ENCODE data around the gene NAT14. TPM values are rescaled to one million over a fixed set of nuclear protein-coding genes. Genes with fewer than 3 reads are reported as not detected.

The NAT14 gene
- total RNA-seq, 1 donor from 2014 or later: 14.7 TPM

DNA sequence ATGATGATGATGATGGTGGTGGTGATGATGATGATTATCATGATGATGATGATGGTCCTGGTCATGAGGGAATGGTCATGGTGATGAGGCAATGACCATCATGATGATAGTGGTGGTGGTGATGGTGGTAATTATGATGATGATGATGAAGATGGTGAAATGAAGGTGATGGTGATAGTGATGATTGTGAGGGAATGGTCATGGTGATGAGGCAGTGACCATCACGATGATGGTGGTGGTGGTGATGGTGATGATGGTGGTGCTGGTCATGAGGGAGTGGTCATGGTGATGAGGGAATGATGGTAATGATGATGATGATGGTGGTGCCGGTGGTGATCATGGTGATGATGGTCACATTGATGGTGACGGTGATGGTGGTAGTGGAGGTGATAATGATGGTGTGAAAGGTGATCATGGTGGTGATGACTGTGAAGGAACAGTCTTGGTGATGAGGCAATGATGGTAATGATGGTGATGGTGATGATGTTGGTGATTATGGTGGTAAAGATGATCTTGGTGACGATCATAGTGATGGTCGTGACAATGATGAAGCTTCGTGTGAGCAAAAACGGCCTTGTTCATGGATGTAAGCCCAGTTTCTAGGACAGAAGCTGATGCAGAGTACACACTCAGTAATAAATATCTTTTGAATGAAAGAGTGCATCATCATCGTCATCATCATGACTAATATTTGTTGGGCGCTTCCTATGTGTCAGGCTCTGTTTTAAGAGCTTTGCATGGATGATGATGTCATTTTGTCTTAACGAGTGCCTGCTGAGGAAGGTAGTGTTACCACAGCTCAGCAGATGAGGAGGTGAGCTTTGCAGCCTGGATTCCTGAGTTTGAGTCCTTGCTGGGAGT, 34.7 kb downstream of the NAT14 start:
- DNase-seq (no peak), ATAC-seq (no peak)
- no peaks in the 10 kb centered on the region for H3K4me1 ChIP-seq
- H3K4me3 ChIP-seq: no peak overlapping the region
- H3K27ac ChIP-seq: no peak overlapping the region
- TF ChIP-seq, protein P1, sequence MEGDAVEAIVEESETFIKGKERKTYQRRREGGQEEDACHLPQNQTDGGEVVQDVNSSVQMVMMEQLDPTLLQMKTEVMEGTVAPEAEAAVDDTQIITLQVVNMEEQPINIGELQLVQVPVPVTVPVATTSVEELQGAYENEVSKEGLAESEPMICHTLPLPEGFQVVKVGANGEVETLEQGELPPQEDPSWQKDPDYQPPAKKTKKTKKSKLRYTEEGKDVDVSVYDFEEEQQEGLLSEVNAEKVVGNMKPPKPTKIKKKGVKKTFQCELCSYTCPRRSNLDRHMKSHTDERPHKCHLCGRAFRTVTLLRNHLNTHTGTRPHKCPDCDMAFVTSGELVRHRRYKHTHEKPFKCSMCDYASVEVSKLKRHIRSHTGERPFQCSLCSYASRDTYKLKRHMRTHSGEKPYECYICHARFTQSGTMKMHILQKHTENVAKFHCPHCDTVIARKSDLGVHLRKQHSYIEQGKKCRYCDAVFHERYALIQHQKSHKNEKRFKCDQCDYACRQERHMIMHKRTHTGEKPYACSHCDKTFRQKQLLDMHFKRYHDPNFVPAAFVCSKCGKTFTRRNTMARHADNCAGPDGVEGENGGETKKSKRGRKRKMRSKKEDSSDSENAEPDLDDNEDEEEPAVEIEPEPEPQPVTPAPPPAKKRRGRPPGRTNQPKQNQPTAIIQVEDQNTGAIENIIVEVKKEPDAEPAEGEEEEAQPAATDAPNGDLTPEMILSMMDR (IDR thresholded peaks at IDR 0.05): no peak
- intact Hi-C loops (cut with DNase I): no loop called here
- no peaks in the 10 kb centered on the region for H3K9me3 ChIP-seq
- no peaks in the 10 kb centered on the region for H3K36me3 ChIP-seq
- H3K27me3 ChIP-seq: no peaks in the 10 kb centered on the region

GRCh38 chr19:55520691-55521292, 35.8 kb downstream of the NAT14 start:
- ATAC-seq (no peak), DNase-seq (no peak)
- Histone ChIP-seq H3K4me1 (no peaks in the 10 kb centered on the region), H3K27me3 (no peaks in the 10 kb centered on the region), H3K36me3 (no peaks in the 10 kb centered on the region), H3K4me3 (no peak overlapping the region), H3K27ac (no peak overlapping the region), H3K9me3 (no peaks in the 10 kb centered on the region)
- intact Hi-C loops (cut with DNase I): no loop called here
- TF ChIP-seq, protein P1 (IDR thresholded peaks at IDR 0.05): no peak

DNA sequence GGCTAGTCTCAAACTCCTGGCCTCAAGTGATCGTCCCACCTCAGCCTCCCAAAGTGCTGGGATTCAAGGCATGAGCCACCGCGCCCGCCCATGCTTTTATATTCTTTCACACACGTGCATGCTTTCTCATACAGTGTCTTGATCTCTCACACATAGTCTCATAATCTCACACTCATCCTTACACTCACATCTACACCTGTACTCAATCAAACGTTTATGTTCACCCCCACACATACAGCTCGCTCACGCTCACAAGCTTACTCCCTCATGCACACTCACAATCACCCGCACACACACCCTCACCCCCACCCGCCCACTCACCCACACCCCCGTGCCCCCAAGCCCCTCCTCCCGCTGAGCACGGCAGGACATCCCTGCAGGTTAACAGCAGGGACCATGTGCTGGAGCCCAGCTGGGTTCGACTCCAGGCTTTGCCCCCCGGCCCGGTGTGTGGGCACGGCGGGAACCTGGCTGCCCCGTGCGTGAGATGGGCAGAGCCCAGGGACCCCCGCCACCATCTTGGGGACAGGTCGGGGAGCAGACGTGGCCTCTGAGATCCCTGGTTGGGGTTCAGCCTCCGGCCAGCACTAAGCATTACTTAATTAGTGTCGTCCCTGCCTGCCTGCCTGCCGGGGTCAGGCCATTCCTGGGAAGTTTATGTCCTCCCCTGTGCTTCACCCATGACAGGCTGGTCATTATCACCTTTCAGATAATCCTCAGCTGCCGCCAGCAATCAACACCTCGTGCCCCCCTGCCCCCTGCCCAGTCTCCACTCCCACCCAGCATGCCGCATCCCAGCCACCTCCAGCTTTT, 40.5 kb downstream of the NAT14 start:
- no peaks in the 10 kb centered on the region for H3K36me3 ChIP-seq
- intact Hi-C loops (cut with DNase I): no loop called here
- DNase-seq (no peak), ATAC-seq (no peak)
- H3K4me3 ChIP-seq: no peak overlapping the region
- H3K27me3 ChIP-seq: no peaks in the 10 kb centered on the region
- H3K27ac ChIP-seq: no peak overlapping the region
- TF ChIP-seq, protein P1 (IDR thresholded peaks at IDR 0.05): no peak
- H3K9me3 ChIP-seq: no peaks in the 10 kb centered on the region
- H3K4me1 ChIP-seq: peaks cover 3% of the 10 kb centered on the region

GRCh38 chr19:55526216-55527196, 41.5 kb downstream of the NAT14 start:
- TF ChIP-seq, protein P1 (IDR thresholded peaks at IDR 0.05): no peak
- Histone ChIP-seq H3K4me3 (no peak overlapping the region), H3K36me3 (no peaks in the 10 kb centered on the region), H3K9me3 (no peaks in the 10 kb centered on the region), H3K4me1 (peaks cover 3% of the 10 kb centered on the region), H3K27me3 (no peaks in the 10 kb centered on the region), H3K27ac (no peak overlapping the region)
- ATAC-seq: peak; percentile 84
- peak; percentile 87 for DNase-seq
- intact Hi-C loops (cut with DNase I): no loop called here

All from upper lobe of right lung (tissue), 1 donor.